ENCODE data around the gene DNAAF5. TPM values are rescaled to one million over a fixed set of nuclear protein-coding genes. Genes with fewer than 3 reads are reported as not detected.

The DNAAF5 gene
- total and polyA plus RNA-seq, 2 of the 4 experiments (the other 2 are of a cell fraction): 12.4 to 32.6 TPM

- POLR2A ChIA-PET (ENCODE audit: unreplicated experiment): no interaction called here
- no peak overlapping the region for H3K23ac ChIP-seq (ENCODE audit: low read depth, low read length)
- no peak overlapping the region for H3K18ac ChIP-seq (ENCODE audit: low read depth, low read length)
- H4K20me1 ChIP-seq (ENCODE audit: insufficient read depth, low read length): no peaks in the 10 kb centered on the region
- no peak overlapping the region for H2BK20ac ChIP-seq (ENCODE audit: low read depth, low read length)
- H3K4me1 ChIP-seq (ENCODE audit: control insufficient read depth, insufficient read depth, low read length): no peaks in the 10 kb centered on the region; the same call in 1 of the 2 replicates
- no peak overlapping the region for H3K4me3 ChIP-seq (ENCODE audit: insufficient read depth, low read depth, low read length)
- H3K9me1 ChIP-seq (ENCODE audit: insufficient read depth, low read length): no peaks in the 10 kb centered on the region
- H4K8ac ChIP-seq (ENCODE audit: low read depth in 2 of 2, low read length in 2 of 2): no peak overlapping the region
- H3K79me1 ChIP-seq (ENCODE audit: low read depth in 1 of 2, low read length in 2 of 2): peaks cover 0 to 4% of the 10 kb centered on the region in 2 experiments; a peak in 1 of 4 replicates
- no peak overlapping the region for H3K14ac ChIP-seq (replicated peaks; ENCODE audit: low read depth, low read length)
- in situ Hi-C loops (cut with MboI; ENCODE audit: low sequenced_read_pairs): no loop called here
- peak overlapping the region; percentile 56 for H2AK9ac ChIP-seq (replicated peaks; ENCODE audit: low read depth, low read length, poor library complexity)
- no peak overlapping the region for H3K9ac ChIP-seq (ENCODE audit: low read depth, low read length)
- BruUV-seq (replicated peaks): no TSS peak
- H3K4ac ChIP-seq (ENCODE audit: low read depth, low read length): no peak overlapping the region
- H3K9me3 ChIP-seq (ENCODE audit: control insufficient read depth, insufficient read depth, low read length): no peaks in the 10 kb centered on the region
- peaks cover 18% of the 10 kb centered on the region for H3K36me3 ChIP-seq (ENCODE audit: control insufficient read depth, insufficient read depth, low read length)
- H3K27ac ChIP-seq (ENCODE audit: insufficient read depth, low read length): no peak overlapping the region
- DNase-seq: peak; percentile 31
- H3K27me3 ChIP-seq (ENCODE audit: control insufficient read depth, insufficient read depth, low read length): no peaks in the 10 kb centered on the region
- H4K91ac ChIP-seq (ENCODE audit: insufficient read depth, low read depth, low read length): no peak overlapping the region
- TF ChIP-seq MXI1 (IDR thresholded peaks at IDR 0.05; ENCODE audit: borderline replicate concordance, low read depth, low read length) (no peak), FOS (IDR thresholded peaks at IDR 0.05; ENCODE audit: low read depth, low read length) (no peak), MAFK (IDR thresholded peaks at IDR 0.05; ENCODE audit: low read depth, low read length) (no peak), RFX5 (IDR thresholded peaks at IDR 0.05; ENCODE audit: low read depth, low read length) (no peak), CHD1 (IDR thresholded peaks at IDR 0.05; ENCODE audit: low read depth, low read length) (no peak), SMC3 (IDR thresholded peaks at IDR 0.05; ENCODE audit: low read depth, low read length) (no peak), POLR2A (IDR thresholded peaks at IDR 0.05; ENCODE audit: low read depth, low read length) (no peak)
- 33% methylated on average over 9 of the region's 24 CpGs; no CpG with 5 or more reads in 1 of the 2 experiments for WGBS, 2 experiments (ENCODE audit: extremely low coverage in 2 of 2, insufficient read length in 1 of 2)
- no peak overlapping the region for H2AK5ac ChIP-seq (ENCODE audit: low read depth, low read length)
- dilution Hi-C loops (cut with HindIII; ENCODE audit: low sequenced_read_pairs, unreplicated experiment): no loop called here
- CTCF ChIA-PET: no interaction called here
- ATAC-seq (ENCODE audit: low read depth): no peak; the same call in 1 of the 2 replicates
- no peak overlapping the region for H2BK5ac ChIP-seq (ENCODE audit: low read depth, low read length, poor library complexity, severe bottlenecking)
- H3K4me2 ChIP-seq (ENCODE audit: low read depth, low read length): no peak overlapping the region; the same call in 1 of the 2 replicates
- intact Hi-C loops (cut with micrococcal nuclease): no loop called here
- no peak overlapping the region for H2BK15ac ChIP-seq (ENCODE audit: low read depth, low read length)
- no peak overlapping the region for H3K56ac ChIP-seq (ENCODE audit: extremely low read depth, insufficient read depth, low read length)
- no peak overlapping the region for H2BK120ac ChIP-seq (ENCODE audit: low read depth, low read length)
- H2AFZ ChIP-seq (replicated peaks; ENCODE audit: low read length, poor library complexity): peak overlapping the region; percentile 17
- no peak overlapping the region for H4K5ac ChIP-seq (ENCODE audit: low read depth, low read length)
These were observed 44.9 kb downstream of the DNAAF5 start for GRCh38 chr7:771234-772004.
